Ovary (tissue), 9 donors: ENCODE results near the gene KCNMA1. TPM values are rescaled to one million over a fixed set of nuclear protein-coding genes. Genes with fewer than 3 reads are reported as not detected.

Experiments
- DNase-seq, 5 donors: peaks; one replicate each; pipeline ENCODE4 v3.0.0-alpha.2; 2019 to 2020
- H3K27ac ChIP-seq, 2 donors: fragments of 200-600 bp; one replicate each; pipeline versions ENCODE4 v1.5.1 to v1.8.0; 2019 to 2022
- H3K27me3 ChIP-seq: fragments of 200-600 bp; one replicate; pipeline ENCODE4 v1.8.0; 2022
- H3K36me3 ChIP-seq: fragments of 200-600 bp; sonication (generic); one replicate; pipeline ENCODE4 v1.5.1; 2019
- H3K4me1 ChIP-seq: one replicate; pipeline ENCODE4 v1.8.1; 2013; ENCODE audit warnings: mild to moderate bottlenecking, moderate library complexity; ENCODE audit not compliant: insufficient read depth
- H3K4me3 ChIP-seq: fragments of 200-600 bp; sonication (generic); one replicate; pipeline ENCODE4 v1.5.1; 2017
- H3K9me3 ChIP-seq, 2 donors: fragments of 200-600 bp in 1 of 2; sonication (generic) in 1 of 2; one replicate each; pipeline versions ENCODE4 v1.5.1 to v1.8.1; 2013 to 2019; ENCODE audit warnings: mild to moderate bottlenecking in 1 of 2, moderate library complexity in 1 of 2
- EP300 ChIP-seq: sonication (generic); formaldehyde crosslinking; IDR thresholded peaks from one replicate; pipeline ENCODE4 v1.6.1; 2017; ENCODE audit warnings: antibody characterized with exemption
- POLR2A ChIP-seq: fragments of 450-650 bp; IDR thresholded peaks from one replicate; pipeline ENCODE4 v1.6.1; 2017; ENCODE audit warnings: antibody characterized with exemption, mild to moderate bottlenecking, moderate library complexity
- WGBS, 3 donors: extraction: QIAGEN DNeasy Blood & Tissue Kit in 1 of 3; methylation state at CpG; one replicate each; pipeline versions ENCODE4 v1.1.5 to v1.1.7; 2013 to 2017; 5-methylcytosine and 5-hydroxymethylcytosine counted together
- intact Hi-C, 4 donors: fragments of 100-400 bp; cut with DNase I; formaldehyde crosslinking; loops; one replicate each; pipeline versions ENCODE4 v1.11.0 to v1.15.1; 2022 to 2023
- polyA plus RNA-seq, 2 donors: library from polyadenylated mRNA; stranded (reverse); fragments of 200-250 nt in 1 of 2; fragments of 350-450 nt in 1 of 2; fragmentation: Illumina TruSeq in 1 of 2; extraction: RNeasy Lipid Tissue Mini Kit (QIAGEN cat#74804) in 1 of 2; gene quantifications; one replicate each; pipeline ENCODE4 v1.2.3, GENCODE V29; 2013 to 2014
- total RNA-seq, 7 donors: library from RNA; depleted of rRNA in 2 of 7; stranded (reverse); fragments of >200 nt in 2 of 7; fragmentation: NEBNext Ultra II Directional in 3 of 7; extraction: Animal tissue kit (Norgen Biotek cat#: 25700) in 3 of 7; gene quantifications; one replicate each; pipeline versions ENCODE4 v1.1.0 to v1.2.4, GENCODE V29; 2016 to 2023
- TF ChIP-seq, protein P1 (sequence below), 3 donors: fragments of 450-650 bp in 2 of 3; fragments of 200-600 bp in 1 of 3; IDR thresholded peaks; one replicate each; pipeline versions ENCODE4 v1.5.1 to v1.8.0; 2016 to 2022; ENCODE audit warnings: antibody characterized with exemption in 3 of 3, mild to moderate bottlenecking in 1 of 3
- donor health status: DM: no; HTN: no; CAD: no; lungs with moderate emphysema.
- donor health status: DM: no; HTN: no; CAD: no.
- donor health status: Bipolar disorder and iron deficiency.
- donor health status: DM: yes; HTN: yes; CAD: no.
- donor health status: DM: no; HTN: no; CAD: no.
- donor health status: DM: yes; HTN: yes; CAD: no.

KCNMA1 gene
- total and polyA plus RNA-seq, 9 donors, result 7.0 to 83.8 (median 25.1) TPM

DNA sequence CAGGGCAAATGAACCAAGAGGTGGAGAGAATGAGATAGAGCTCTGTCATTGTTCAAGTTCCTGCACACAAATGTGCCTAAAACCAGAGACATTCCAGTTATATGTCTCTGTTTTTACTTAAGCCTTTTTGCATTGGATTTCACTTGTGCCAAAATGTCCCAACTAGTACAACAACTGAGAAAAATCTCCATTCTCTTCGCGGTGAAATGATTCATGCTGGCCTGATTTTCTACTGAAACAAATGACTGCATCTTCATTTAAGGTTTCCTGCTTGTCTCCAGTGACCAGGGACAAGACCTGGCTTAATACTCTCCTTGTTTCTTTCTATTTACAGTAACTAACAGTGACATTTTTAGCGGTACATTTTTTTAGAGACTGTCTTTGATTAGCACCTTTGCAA, 714.9 kb downstream of the KCNMA1 start:
- TF ChIP-seq, protein P1, sequence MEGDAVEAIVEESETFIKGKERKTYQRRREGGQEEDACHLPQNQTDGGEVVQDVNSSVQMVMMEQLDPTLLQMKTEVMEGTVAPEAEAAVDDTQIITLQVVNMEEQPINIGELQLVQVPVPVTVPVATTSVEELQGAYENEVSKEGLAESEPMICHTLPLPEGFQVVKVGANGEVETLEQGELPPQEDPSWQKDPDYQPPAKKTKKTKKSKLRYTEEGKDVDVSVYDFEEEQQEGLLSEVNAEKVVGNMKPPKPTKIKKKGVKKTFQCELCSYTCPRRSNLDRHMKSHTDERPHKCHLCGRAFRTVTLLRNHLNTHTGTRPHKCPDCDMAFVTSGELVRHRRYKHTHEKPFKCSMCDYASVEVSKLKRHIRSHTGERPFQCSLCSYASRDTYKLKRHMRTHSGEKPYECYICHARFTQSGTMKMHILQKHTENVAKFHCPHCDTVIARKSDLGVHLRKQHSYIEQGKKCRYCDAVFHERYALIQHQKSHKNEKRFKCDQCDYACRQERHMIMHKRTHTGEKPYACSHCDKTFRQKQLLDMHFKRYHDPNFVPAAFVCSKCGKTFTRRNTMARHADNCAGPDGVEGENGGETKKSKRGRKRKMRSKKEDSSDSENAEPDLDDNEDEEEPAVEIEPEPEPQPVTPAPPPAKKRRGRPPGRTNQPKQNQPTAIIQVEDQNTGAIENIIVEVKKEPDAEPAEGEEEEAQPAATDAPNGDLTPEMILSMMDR (IDR thresholded peaks at IDR 0.05), result no peak
- no peak for TF ChIP-seq EP300
- TF ChIP-seq POLR2A, result no peak
- Histone ChIP-seq H3K27ac (no peak overlapping the region), H3K9me3 (no peaks in the 10 kb centered on the region), H3K27me3 (no peaks in the 10 kb centered on the region), H3K36me3 (no peaks in the 10 kb centered on the region), H3K4me3 (no peak overlapping the region), H3K4me1 (peaks cover 5% of the 10 kb centered on the region)
- DNase-seq, result no peak
- intact Hi-C loops, result no loop called here
- 33 to 47% (median 43%) methylated on average over 3 of the region's 3 CpGs for WGBS, 3 donors

DNA sequence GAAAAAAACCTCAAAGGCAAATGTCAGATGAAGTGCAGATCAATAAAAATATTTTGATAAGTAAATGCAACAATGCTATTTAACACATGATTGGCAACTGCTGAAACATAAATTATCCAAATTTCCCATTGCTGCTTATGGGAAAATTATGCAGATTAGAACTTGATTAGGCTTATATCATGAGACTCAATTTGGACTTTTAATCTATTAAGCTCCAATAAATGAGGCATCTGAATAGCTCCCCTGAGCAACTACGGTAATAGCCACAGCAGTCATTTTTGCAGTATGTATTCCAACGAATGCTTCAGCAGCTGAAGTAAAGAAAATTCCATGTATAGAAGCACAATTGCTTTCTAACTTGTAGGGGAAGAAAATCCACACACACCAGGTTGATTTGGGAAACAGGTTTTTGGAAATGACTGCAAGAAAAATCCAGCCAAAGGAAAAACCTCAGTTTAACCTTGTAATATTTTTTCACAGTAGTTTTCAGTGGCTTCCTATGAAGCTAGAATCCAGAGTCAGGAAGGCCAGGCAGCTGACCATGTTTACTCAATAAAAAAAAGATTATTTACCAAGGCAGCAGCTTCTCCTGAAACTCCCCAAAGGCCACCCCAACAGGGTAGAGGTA, 716.1 kb downstream of the KCNMA1 start:
- Histone ChIP-seq H3K27ac (no peak overlapping the region), H3K27me3 (no peaks in the 10 kb centered on the region), H3K36me3 (no peaks in the 10 kb centered on the region), H3K4me3 (no peak overlapping the region), H3K9me3 (no peaks in the 10 kb centered on the region), H3K4me1 (peaks cover 5% of the 10 kb centered on the region)
- TF ChIP-seq EP300, result no peak
- TF ChIP-seq, protein P1 (IDR thresholded peaks at IDR 0.05), result no peak
- no peak for TF ChIP-seq POLR2A
- no peak for DNase-seq
- intact Hi-C loops, result no loop called here
- 35 to 45% (median 44%) methylated on average over 2 of the region's 2 CpGs for WGBS, 3 donors

DNA sequence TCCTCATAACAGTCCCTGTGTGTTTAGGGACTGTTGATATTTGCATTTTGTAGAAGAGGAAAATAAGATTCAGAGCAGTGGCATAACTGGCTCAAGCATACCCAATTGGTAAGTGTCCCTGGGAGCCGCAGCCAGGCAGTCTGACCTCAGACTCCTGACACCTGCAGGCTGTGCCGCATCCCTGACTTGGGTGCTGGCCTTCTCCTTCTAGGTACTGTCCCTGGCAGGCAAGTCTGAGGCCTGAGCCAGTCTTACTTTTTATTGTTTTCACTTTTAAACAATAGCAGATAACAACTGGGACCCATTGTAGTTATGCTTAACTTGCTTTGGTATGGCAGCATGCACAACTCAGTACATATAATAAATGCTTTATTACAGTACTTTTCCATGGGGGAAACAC, 717.0 kb downstream of the KCNMA1 start:
- WGBS, 3 donors, result 89 to 91% (median 90%) methylated on average over 2 of the region's 2 CpGs
- TF ChIP-seq EP300 (no peak), POLR2A (no peak)
- TF ChIP-seq, protein P1 (IDR thresholded peaks at IDR 0.05), result no peak
- Histone ChIP-seq H3K27me3 (no peaks in the 10 kb centered on the region), H3K9me3 (no peaks in the 10 kb centered on the region), H3K36me3 (no peaks in the 10 kb centered on the region), H3K4me3 (no peak overlapping the region), H3K4me1 (peaks cover 5% of the 10 kb centered on the region), H3K27ac (no peak overlapping the region)
- intact Hi-C loops, result no loop called here
- DNase-seq, result no peak

DNA sequence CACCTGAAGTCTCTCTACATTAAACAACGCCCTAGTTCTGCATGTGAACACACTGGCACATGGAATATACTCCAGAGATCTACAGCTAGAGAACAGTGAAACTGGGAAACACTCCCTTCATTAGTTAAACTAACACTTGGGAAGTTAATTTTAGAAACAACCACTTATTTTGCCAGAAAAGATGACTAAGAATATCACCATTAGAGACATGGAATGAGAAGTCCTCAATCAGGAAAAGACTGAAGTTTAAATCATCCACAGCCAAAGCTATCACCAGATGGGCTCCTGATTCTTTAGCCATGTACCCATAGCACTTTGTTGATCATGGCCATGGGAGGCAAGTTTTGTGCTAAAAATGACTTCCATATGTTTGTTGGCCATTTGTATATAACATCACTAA, 719.5 kb downstream of the KCNMA1 start:
- H3K4me1 ChIP-seq, result peaks cover 5% of the 10 kb centered on the region
- 88 to 95% (median 90%) methylated on average over 1 of the region's 1 CpG for WGBS, 3 donors
- no peaks in the 10 kb centered on the region for H3K9me3 ChIP-seq
- no peaks in the 10 kb centered on the region for H3K36me3 ChIP-seq
- DNase-seq, result no peak
- H3K4me3 ChIP-seq, result no peak overlapping the region
- intact Hi-C loops, result no loop called here
- no peaks in the 10 kb centered on the region for H3K27me3 ChIP-seq
- TF ChIP-seq POLR2A (no peak), EP300 (no peak)
- TF ChIP-seq, protein P1 (IDR thresholded peaks at IDR 0.05), result no peak
- no peak overlapping the region for H3K27ac ChIP-seq
